DOHH2 (cell line): Measurements from ENCODE around the gene DNASE1L1.

ENCODE experiments used
- H3F3A ChIP-seq: fragments of 200-600 bp; sonication (generic), shearing (Covaris generic); 2 replicates; pipeline ENCODE4 v1.6.0; 2016; ENCODE audit warnings: antibody characterized with exemption, mild to moderate bottlenecking; ENCODE audit not compliant: control insufficient read depth, insufficient read depth
- H3K27ac ChIP-seq: fragments of 200-600 bp; sonication (generic); 2 replicates; pipeline ENCODE4 v1.5.1; 2014; ENCODE audit warnings: low read depth, mild to moderate bottlenecking, low read length, moderate library complexity
- H3K27me3 ChIP-seq: fragments of 200-600 bp; sonication (generic); 2 replicates; pipeline ENCODE4 v1.6.1; 2014; ENCODE audit warnings: mild to moderate bottlenecking, low read length, mixed read lengths; ENCODE audit not compliant: control insufficient read depth
- H3K36me3 ChIP-seq: fragments of 200-600 bp; sonication (generic); 2 replicates; pipeline ENCODE4 v1.6.1; 2014; ENCODE audit warnings: mild to moderate bottlenecking, low read length, moderate library complexity, mixed read lengths; ENCODE audit not compliant: control insufficient read depth
- H3K4me1 ChIP-seq: fragments of 200-600 bp; sonication (generic); 2 replicates; pipeline ENCODE4 v1.6.1; 2014; ENCODE audit warnings: mild to moderate bottlenecking, low read length, mixed read lengths; ENCODE audit not compliant: control insufficient read depth
- H3K4me2 ChIP-seq: fragments of 200-600 bp; sonication (generic); 2 replicates; pipeline ENCODE4 v1.6.0; 2014; ENCODE audit warnings: mild to moderate bottlenecking, low read length, moderate library complexity
- H3K4me3 ChIP-seq: fragments of 200-600 bp; sonication (generic); 2 replicates; pipeline ENCODE4 v1.5.1; 2014; ENCODE audit warnings: mild to moderate bottlenecking, low read length, mixed read lengths
- H3K79me2 ChIP-seq: fragments of 200-600 bp; sonication (generic); 2 replicates; pipeline ENCODE4 v1.6.1; 2014; ENCODE audit warnings: mild to moderate bottlenecking, low read length, mixed read lengths; ENCODE audit not compliant: control insufficient read depth
- H3K9me2 ChIP-seq: fragments of 200-600 bp; sonication (generic); replicated peaks from 2 replicates; pipeline ENCODE4 v1.6.1; 2014; ENCODE audit warnings: mild to moderate bottlenecking, low read length, mixed read lengths; ENCODE audit not compliant: control insufficient read depth
- H3K9me3 ChIP-seq: fragments of 200-600 bp; sonication (generic); 2 replicates; pipeline ENCODE4 v1.6.1; 2014; ENCODE audit warnings: antibody characterized with exemption, low read length, mixed read lengths; ENCODE audit not compliant: control insufficient read depth, insufficient read depth
- H4K20me1 ChIP-seq: fragments of 200-600 bp; sonication (generic); 2 replicates; pipeline ENCODE4 v1.6.0; 2014; ENCODE audit warnings: low read depth, mild to moderate bottlenecking, antibody characterized with exemption, low read length, moderate library complexity; ENCODE audit not compliant: control insufficient read depth, insufficient read depth
- EZH2phosphoT487 ChIP-seq: fragments of 200-600 bp; sonication (generic); IDR thresholded peaks from 2 replicates; pipeline ENCODE4 v1.6.1; 2017; ENCODE audit warnings: borderline replicate concordance, mild to moderate bottlenecking, antibody characterized with exemption, low read length, moderate library complexity, mixed read lengths
- TF ChIP-seq, protein P1 (sequence below): fragments of 200-600 bp; sonication (generic); IDR thresholded peaks from one replicate; pipeline ENCODE4 v1.5.1; 2014; ENCODE audit warnings: antibody characterized with exemption, mild to moderate bottlenecking, low read depth, low read length; ENCODE audit not compliant: poor library complexity, severe bottlenecking

Gene DNASE1L1

DNA sequence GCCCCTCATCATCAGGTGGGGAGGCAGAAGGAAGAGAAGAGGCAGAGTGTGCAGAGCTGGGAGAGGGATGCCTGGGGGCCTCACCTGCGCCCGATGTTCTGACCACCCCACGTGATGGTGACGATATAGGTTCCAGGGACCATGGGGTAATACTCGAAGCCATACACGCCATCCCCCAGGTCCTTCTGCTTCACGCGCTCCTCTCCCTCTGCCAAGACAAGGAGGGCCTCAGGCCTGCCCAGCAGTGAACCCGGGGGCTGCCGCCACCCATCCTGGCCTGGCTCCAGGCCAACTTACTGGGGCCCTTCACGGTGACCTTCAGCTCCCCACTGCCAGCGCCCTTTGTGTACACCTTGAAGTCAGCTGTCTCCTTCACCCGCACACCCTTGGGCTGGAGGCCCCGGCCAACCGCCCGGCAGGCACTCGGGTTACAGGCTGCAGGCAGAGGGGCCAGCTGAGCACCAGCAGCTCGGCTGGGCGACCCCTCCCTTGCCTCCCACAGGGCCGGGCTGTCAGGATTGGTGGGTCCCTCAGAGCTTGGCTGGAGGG is 43.9 kb downstream of the DNASE1L1 start:
- H4K20me1 ChIP-seq: no peaks in the 10 kb centered on the region
- peaks cover 16% of the 10 kb centered on the region for H3K4me1 ChIP-seq
- peaks cover 22% of the 10 kb centered on the region for H3K79me2 ChIP-seq
- H3K36me3 ChIP-seq: peaks cover 17% of the 10 kb centered on the region
- H3F3A ChIP-seq: no peaks in the 10 kb centered on the region
- no peak overlapping the region for H3K4me2 ChIP-seq
- TF ChIP-seq, protein P1, sequence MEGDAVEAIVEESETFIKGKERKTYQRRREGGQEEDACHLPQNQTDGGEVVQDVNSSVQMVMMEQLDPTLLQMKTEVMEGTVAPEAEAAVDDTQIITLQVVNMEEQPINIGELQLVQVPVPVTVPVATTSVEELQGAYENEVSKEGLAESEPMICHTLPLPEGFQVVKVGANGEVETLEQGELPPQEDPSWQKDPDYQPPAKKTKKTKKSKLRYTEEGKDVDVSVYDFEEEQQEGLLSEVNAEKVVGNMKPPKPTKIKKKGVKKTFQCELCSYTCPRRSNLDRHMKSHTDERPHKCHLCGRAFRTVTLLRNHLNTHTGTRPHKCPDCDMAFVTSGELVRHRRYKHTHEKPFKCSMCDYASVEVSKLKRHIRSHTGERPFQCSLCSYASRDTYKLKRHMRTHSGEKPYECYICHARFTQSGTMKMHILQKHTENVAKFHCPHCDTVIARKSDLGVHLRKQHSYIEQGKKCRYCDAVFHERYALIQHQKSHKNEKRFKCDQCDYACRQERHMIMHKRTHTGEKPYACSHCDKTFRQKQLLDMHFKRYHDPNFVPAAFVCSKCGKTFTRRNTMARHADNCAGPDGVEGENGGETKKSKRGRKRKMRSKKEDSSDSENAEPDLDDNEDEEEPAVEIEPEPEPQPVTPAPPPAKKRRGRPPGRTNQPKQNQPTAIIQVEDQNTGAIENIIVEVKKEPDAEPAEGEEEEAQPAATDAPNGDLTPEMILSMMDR: no peak
- TF ChIP-seq EZH2phosphoT487: no peak
- no peak overlapping the region for H3K4me3 ChIP-seq
- no peaks in the 10 kb centered on the region for H3K9me3 ChIP-seq
- no peaks in the 10 kb centered on the region for H3K9me2 ChIP-seq
- no peak overlapping the region for H3K27ac ChIP-seq
- no peaks in the 10 kb centered on the region for H3K27me3 ChIP-seq

DNA sequence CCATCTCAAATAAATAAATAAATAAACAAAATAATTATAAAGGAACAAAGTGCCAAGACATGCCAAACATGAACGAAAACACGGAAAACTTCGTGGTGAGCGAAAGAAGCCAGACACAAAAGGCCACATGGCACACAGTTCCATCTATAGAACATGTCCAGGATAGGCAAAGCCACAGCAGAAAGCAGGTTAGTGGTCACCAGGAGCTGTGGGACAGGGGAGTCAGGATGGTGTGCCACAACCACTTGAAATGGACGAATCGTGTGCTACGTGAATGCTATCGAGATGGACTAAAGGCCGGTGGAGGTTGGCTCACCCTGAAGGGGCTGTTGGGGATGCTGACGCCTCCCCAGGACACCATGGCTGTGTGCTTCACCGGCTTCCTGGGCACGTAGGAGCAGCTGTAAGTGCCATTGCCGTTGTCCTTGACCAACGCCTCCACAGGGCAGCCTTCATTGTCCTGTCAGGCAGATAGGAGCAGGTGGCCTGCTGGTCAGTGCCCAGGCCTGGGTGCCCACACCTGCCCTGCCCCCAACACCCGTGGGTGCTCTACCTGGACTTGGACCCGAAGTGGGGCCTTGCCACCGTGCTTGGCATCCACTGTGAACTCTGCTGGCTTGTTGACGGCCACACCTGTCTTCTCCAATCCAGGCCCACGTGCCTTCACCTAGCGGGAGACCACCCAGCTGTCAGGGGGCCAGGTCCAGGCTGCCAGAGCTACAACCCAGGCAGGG is 45.2 kb downstream of the DNASE1L1 start:
- Histone ChIP-seq H4K20me1 (no peaks in the 10 kb centered on the region), H3K79me2 (peaks cover 9% of the 10 kb centered on the region), H3F3A (no peaks in the 10 kb centered on the region), H3K9me2 (no peaks in the 10 kb centered on the region), H3K9me3 (no peaks in the 10 kb centered on the region), H3K27me3 (no peaks in the 10 kb centered on the region), H3K36me3 (peaks cover 19% of the 10 kb centered on the region), H3K4me2 (no peak overlapping the region), H3K4me1 (peaks cover 6% of the 10 kb centered on the region), H3K27ac (no peak overlapping the region), H3K4me3 (no peak overlapping the region)
- no peak for TF ChIP-seq EZH2phosphoT487
- TF ChIP-seq, protein P1: no peak

DNA sequence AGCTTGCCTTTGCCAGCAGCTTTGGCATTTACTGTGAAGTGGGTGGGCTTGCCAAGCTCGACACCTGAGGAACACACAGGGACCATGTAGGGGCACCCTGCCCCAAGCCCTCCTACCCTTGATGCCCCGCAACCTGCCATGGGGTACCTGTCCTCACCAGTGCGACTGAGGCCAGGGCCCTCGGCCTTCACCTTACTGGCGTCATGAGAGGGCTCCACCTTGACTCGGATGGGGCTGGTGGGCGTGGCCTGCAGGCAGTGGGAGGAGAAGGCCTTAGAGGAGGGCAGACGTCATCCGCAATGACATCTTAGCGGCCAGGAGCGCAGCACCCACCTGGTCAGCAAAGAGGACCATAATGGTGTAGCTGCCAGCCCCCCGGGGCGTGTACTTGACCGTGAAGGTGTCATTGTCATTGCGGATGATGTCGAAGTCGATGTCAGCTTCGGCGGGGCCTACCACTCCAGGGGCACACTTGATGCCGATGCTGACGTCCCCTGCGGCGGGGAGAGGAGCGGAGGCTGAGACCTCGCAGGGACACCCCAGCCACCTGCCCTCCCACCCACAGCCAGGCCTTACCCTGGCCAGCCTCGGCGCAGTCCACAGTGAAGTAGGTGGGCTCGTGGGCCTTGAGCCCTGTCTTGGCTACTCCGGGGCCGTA is 46.8 kb downstream of the DNASE1L1 start:
- Histone ChIP-seq H3K9me3 (no peaks in the 10 kb centered on the region), H3K36me3 (peaks cover 21% of the 10 kb centered on the region), H3K9me2 (no peaks in the 10 kb centered on the region), H3K27me3 (no peaks in the 10 kb centered on the region), H4K20me1 (no peaks in the 10 kb centered on the region), H3K4me3 (no peak overlapping the region), H3K4me1 (no peaks in the 10 kb centered on the region), H3K79me2 (no peaks in the 10 kb centered on the region), H3F3A (no peaks in the 10 kb centered on the region), H3K4me2 (no peak overlapping the region), H3K27ac (no peak overlapping the region)
- no peak for TF ChIP-seq EZH2phosphoT487
- TF ChIP-seq, protein P1: no peak
